Hematopoietic multipotent progenitor cell treated with erythropoietin and hydrocortisone succinate and interleukin-3 and kit ligand, for 8 days (in vitro differentiated cells): ENCODE data around the gene FRMPD1.
"Not testable (repeated sequence)": the region's sequence is repeated elsewhere in the genome, so short reads cannot be mapped to it uniquely, and the experiment has no call there.

Experiments used
- DNase-seq: peaks from one replicate; pipeline ENCODE4 v3.0.0-alpha.2; 2015

The FRMPD1 gene

DNA sequence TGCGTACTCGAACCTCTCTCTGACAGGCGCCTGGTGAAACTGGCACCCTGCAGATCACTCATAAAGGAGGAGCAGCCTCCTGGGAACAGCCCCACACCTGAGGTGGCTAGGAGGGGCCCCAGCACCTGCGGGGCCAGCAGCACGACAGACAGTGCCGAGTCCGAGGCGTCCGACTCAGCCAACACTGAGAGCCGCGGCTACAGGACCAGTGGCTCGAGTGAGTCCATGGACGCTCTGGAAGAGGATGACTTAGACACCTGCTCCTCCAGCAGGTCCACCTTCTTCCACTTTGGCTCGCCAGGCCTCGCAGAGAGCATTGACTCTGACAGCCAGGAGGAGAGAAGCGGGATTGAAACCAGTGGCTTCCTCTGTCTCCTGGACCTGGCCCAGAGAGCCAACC, 89.4 kb downstream of the FRMPD1 start:
- DNase-seq = no peak

DNA sequence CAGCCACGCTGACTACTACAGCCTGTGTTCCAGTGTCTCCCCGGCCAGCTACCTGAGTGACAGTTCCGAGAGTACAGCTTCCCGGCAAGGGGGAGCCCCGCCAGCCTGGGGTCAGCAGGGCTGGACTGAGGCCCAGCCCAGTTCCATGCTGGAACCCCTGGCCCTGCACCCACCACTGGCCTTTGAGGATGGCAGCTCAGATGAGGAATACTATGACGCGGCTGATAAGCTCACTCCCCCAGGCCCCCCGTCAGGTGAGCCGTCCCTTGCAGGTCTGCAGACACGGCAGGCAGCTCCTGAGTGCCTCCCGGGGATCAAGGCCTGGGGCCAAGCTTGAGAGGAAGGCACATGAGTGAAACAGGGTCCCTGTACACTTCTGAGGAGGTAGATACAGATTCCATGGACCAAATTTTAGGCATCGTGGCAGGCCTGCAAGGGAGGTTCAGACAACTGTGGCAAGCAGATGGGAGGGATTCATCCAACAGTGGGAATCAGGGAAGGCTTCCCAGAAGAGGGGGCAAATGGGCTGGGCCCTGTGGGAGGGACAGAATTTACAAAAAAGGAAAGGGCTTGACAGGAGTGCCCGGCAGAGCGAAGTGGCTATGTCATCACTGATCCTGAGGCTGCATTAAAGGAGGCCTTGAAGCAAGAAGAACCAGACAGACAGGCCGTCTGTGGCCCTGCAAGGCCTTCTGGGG, 90.0 kb downstream of the FRMPD1 start:
- no peak for DNase-seq

DNA sequence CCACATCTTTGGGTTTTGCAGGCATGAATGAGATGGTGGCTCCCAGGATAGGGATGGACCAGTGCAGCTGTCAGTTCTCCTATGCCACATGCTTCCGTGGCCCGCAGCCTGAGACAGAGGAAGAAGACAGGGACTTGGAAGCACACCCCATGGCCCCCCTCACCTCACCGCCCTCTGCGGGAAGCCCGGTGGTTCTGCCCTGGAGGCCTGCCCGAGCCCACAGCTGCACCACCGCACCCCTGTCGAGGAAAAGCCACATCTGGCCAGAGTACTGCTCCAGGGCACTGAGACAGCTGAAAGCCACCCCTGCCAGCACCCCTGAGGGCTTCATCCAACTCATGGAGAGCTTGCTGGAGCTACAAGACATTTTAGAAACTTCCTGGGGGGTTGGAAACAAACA, 95.2 kb downstream of the FRMPD1 start:
- no peak for DNase-seq

DNA sequence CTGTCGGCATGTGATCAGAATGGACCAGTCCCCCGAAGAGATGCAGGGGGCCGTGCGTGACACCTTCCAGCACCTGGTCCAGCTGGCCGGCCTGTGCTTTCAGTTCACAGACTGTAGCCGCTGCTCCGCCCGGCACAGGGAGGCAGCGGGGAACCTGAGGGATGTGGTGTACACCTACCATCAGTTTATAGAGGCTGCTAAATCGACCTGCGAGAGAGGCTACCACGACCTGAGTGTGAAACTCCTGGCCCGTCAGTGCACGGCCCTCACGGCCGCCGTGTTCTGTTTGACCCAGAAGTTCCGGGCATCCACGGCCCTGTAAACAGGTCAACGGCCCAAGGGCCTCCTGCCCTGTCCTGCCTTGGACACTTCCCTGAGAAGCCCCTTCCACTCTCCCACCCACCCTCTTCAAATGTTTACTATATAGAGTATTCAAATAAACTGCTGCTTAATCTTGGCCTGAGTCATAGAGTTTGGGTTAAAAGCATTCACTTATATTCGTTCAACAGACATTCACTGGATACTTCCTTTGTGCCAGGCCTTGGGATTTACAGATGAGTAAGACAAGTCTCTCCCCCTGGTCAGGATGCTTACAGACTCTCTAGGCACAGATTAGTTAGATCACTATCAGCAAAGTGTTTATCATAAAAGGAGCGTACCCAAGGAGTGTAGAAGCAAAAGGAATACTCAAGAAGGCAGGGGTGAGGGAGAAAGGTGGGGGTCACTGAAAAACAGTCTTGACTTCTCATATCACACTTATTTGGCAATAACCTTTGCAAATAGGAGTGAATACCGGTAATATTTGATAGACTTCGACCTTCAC, 95.9 kb downstream of the FRMPD1 start:
- no peak for DNase-seq

DNA sequence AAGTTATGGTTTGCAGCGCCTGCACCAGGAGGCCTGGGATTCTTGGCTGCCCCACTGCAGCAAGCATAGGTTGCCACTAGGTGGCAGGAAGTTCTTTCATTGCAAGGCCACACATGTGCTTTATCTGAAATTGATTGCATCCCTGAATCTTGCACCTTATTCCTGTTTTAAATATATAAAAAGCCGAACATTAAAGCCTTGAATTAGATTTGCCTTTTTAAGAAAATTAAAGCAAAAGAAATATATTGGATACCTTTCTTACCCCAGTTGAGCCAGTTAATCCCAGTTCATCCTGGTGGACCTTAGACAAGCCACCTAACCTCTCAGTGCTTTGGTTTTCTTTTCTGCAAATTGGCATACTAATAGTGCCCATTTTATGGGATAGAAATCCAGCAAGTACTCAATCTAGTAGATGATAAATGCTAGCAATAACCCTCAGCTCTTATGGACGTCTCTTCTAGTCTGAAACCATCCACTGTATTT, 96.6 kb downstream of the FRMPD1 start:
- DNase-seq = peak; percentile 79

DNA sequence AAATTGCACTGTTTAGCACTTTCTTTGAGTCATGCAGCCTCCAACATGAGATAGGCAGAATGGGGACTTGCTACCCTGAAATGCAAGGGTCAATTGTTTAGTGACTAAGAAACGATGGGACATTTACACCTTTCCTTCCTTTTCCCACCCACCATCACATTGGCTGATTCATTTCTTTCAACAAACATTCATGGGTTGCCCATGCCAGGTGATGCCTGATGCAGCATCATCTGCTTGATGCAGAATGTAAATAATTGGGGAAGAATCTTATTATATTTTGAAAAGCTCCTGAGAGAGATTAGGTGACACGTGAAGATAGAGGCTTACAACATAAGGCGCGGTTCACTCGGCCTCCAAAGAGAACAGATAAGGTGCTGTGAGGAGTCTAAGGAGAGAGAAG, 98.4 kb downstream of the FRMPD1 start:
- no peak for DNase-seq

DNA sequence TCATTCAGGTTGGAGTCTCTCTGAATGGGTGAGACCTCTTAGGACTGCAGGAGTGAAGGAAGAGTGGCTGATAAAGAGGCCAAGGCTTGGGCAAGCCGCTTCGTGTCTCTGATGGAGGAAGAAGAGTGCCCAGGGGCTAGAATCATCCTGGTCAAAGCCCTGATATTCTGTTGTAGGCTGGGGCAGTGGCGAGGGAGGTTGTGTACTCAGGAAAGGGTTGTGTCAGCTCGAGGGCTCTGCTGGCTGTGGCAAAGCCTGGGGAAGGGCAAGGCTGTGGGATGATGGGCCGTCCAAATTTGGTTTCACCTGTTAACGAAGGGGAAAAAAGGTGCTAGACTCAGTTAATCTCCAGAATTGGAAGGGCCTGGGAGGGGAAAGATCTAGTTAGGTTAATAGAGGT, 100.4 kb downstream of the FRMPD1 start:
- DNase-seq = no peak

DNA sequence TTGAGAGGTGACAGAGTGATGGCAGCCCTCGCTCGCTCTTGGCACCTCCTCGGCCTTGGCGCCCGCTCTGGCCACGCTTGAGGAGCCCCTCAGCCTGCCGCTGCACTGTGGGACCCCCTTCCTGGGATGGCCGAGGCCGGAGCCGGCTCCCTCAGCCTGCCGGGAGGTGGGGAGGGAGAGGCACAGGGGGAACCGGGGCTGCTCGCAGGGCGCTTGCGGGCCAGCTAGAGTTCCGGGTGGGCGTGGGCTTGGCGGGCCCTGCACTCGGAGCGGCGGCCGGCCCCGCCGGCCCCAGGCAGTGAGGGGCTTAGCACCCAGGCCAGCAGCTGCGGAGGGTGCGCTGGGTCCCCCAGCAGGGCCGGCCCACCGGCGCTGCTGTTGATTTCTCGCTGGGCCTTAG, 101.0 kb downstream of the FRMPD1 start:
- not testable (repeated sequence) for DNase-seq

DNA sequence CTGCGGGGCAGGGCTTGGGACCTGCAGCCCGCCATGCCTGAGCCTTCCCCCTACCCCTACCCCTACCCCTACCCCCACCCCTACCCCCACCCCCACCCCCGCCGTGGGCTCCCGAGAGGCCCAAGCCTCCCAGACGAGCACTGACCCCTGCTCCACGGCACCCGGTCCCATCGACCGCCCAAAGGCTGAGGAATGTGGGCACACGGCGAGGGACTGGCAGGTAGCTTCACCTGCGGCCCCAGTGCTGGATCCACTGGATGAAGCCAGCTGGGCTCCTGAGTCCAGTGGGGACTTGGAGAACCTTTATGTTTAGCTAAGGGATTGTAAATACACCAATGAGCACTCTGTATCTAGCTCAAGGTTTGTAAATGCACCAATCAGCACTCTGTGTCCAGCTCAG, 101.4 kb downstream of the FRMPD1 start:
- DNase-seq = not testable (repeated sequence)

DNA sequence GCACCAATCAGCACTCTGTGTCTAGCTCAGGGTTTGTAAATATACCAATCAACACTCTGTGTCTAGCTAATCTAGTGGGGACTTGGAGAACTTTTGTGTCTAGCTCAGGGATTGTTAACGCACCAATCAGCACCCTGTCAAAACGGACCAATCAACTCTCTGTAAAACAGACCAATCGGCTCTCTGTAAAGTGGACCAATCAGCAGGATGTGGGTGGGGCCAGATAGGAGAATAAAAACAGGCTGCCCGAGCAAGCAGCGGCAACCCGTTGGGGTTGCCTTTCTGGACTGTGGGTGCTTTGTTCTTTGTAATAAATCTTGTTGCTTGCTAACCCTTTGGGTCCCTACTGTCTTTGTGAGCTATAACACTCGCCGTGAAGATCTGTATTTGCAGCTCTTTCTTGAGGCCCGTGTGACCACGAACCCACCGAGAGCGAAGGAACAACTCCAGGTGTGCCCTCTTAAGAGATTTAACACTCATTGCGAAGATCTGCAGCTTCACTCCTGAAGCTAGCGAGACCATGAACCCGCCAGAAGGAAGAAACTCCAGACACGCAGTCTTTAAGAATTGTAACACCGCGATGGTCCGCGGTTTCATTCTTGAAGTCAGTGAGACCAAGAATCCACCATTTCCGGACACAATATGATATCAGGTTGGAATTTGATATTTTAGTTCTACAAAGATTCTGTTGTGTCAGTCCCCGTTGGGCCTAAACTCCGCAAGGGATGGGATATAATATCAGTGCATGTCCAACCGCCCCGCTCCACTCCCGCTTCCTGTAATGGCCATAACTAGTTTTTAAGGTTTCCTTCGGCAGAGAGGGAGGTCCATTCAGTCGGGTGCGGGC, 102.1 kb downstream of the FRMPD1 start:
- no peak for DNase-seq

DNA sequence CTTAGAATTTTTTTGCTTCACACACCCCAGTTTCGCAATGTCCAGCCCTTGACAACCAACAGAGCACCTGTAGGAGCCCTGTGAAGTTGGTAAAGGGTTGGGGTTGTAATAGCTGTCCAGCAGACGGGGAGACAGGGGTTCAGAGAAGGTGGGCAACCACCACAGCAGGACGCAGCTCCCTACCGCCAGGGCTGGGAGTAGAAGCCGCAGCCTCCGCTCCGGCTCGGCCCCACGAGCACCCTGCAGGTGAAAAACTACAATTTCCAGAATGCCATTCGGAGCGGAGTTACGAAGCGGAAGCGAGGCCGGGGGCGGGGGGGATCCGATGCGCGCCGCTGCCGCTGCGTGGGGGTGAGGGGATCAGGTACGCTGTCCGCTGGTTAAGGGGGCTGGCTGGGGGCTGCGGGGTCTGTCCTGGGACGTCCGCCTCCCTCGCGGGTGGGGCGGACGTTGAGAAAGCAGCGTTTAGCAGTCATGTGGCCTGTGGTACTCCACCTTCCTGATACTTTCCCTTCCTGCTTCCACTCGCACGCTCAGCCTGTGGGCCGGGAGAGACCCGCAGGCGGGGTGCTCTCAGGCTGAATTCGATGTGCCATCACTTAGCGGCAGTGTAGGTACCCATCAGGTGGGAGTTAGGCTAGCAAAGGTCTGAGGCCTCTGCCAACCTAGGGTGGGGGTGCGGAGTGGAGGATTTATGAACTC, 102.9 kb downstream of the FRMPD1 start, which contains the start of gene TRMT10B:
Gene TRMT10B, plus strand, starts transcription at position 317 of the 702 bp plus-strand sequence. CDS start 8,127 bp downstream, outside the sequence.
- peak; percentile 76 for DNase-seq

DNA sequence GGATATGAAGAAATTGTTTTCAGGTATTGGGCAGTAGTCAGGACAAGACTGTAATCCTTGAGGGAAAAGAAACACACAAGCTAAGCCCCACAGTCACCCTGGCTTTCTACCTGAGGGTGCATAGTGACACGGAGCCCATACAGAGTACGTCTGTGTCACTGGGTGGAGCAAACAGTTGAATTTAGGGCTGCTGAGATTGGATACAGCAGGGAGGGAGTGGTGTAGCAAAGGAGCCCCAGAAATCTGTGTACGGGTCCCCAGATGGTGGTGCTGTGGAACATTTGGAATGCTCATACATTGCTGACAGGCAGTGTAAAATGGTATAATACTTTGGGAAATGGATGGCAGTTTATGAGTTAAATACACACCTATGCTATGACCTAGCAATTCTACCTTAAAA, 108.0 kb downstream of the FRMPD1 start:
- DNase-seq = no peak

DNA sequence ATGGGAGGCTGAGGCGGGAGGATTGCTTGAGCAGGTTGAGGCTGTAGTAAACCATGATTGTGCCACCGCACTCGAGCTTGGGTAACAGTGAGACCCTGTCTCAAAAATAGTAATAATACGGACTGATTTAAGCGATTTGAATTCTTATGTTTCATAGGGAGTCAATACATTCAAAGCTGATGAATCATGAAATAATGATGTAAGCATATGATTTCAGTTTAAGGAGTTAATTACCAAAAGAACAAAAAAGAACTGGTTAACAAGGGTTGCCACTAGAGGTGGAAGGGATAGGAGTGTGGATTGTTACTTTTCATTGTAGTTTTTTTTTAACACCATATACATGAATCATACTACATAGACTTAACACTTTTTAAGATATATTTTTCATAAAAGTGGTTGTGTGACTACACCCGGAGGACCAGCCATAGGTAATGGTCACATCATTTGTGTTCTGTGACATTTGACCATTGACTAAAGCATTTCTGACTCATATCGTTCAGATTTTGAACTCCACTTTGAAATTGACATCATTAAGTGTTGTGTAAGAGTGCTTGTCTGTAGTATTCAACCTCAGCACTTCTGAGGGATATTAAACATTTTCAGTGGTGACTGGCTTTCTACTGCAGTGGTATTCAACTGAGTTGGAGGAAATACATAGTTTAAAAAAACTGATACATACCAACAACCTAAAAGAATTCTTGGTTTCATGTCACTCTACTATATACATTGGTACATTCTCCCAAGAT, 109.8 kb downstream of the FRMPD1 start:
- no peak for DNase-seq

DNA sequence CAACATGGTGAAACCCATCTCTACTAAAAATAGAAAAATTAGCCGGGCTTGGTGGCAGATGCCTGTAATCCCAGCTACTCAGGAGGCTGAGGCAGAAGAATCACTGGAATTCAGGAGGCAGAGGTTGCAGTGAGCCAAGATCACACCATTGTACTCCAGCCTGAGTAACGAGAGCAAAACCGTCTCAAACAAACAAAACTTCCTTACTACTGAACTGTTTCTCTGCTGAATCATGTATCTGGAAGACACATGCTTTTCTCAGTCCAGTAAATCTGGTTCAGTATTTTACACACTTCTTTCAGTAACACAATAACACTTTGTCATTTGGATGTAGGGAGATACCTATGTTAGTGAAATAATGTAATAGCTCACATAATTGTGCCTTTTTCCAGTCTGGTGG, 110.8 kb downstream of the FRMPD1 start:
- DNase-seq = no peak

DNA sequence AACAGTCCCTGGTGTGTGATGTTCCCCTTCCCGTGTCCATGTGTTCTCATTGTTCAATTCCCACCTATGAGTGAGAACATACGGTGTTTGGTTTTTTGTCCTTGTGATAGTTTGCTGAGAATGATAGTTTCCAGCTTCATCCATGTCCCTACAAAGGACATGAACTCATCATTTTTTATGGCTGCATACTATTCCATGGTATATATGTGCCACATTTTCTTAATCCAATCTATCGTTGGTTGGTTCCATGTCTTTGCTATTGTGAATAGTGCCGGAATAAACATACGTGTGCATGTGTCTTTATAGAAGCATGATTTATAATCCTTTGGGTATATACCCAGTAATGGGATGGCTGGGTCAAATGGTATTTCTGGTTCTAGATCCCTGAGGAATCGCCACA, 114.5 kb downstream of the FRMPD1 start:
- DNase-seq = not testable (repeated sequence)

DNA sequence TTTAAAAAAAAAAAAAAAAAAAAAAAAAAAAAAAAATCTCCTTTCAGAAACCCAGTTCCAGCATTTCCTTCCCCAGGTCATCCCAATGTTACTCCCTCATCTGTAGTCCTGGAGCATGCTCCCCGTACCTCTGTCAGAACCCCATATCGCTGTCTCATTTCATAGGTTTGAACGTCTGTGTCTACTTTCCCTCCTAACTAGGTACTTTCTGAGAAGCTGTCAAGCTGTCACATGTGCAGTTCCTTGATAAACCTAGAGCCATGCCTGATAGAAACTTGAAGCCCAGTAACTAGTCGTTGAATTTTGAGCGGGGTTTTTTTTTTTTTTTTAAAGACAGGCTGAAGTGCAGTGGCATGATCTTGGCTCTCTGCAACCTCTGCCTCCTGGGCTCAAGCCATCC, 118.6 kb downstream of the FRMPD1 start:
- peak; percentile 78 for DNase-seq

DNA sequence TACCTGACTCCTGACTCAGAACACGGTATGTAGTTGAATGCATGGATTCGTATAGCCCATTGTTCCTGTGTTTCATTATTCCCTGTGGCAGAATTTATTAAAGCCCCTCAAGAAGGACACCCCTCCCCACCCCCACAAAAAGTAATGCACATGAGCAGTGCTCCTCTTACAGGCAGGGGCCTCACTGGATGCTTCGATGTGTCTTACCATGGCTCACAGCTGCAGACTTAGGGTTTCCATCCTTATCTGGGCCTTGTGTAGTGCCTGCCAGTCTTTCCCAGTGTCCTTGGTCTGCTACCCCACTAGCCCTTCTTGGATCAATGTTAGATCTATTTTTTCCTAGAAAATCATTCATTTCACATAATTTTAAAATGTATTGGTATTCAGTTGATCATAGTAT, 119.2 kb downstream of the FRMPD1 start:
- DNase-seq = no peak

DNA sequence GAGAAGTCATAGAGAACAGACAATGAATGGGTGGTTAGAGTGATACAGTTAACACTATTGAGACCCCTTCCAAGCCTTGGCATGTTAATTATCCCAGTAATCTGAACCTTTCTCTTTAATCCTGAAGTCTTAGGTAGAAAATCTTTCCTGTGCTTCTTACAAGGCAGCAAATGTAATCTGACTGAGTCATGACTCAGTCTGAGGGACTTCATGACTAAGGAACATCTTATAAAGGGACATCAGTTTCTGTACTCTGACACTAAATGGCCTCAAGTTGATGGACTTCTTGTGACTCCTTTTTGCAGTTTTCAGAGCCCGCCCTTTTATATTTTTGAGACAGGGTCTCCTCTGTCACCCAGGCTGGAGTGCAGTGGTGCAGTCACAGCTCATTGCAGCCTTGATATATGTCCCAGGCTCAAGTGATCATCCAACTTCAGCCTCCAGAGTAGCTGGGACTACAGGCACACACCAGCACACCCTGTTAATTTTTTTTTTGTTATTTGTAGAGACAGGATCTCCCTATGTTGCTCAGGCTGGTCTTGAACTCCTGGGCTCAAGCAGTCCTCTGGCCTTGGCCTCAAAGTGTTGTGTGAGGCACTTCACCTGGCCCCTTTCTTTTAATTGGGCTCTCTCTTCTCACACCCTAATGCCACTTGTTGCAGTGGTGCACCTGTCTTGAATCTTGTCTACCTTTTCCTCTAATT, 124.6 kb downstream of the FRMPD1 start:
- DNase-seq = no peak

DNA sequence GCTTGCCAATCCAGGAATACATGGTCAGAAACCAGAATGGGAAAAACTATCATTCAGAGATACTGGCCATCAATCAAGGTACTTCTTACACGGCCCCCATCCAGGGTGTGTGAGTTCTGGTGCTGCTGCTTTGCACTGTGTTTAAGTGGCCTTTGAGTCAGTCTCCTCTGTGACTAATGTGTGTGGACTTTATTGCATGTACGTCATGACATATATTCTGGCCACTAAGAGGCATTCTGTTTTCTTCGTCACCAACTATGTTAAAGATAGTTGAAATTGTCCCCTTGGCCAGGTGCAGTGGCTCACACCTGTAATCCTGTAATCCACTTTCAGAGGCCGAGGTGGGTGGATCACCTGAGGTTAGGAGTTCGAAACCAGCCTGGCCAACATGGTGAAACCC, 125.6 kb downstream of the FRMPD1 start:
- DNase-seq = no peak

DNA sequence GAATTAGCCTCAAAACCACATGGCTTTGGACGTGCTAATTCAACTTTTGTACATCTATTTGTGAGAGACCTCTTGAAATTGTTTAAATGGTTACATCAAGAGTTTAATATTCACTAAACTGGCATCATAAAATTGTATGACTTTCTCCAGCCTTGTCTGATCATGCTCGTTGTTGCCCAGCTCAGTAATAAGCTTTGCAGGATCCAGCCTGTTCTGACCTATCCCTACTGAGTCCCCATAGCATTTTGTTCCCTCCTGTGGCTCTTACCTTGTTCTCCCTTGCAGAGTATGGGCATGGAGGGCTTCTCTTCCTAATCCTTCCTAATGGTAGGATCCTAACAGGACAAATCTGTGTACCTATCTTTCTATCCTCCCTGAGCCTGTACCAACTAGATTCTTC, 127.8 kb downstream of the FRMPD1 start:
- DNase-seq = no peak

DNA sequence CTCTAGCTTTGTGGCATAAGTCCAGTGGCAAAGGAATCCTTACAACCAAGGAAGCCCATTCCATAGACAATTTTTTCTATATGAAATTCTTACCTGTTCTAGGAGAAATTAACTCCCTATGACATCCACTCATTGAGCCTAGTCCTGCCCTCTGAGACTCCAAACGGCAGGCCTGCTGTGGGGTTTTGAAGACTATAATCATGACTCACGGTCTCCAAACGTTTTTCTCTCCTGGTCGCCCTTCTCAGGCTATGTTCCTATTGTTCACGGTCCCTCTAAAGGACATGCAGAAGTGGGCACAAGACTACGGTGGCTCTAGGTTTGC, 133.5 kb downstream of the FRMPD1 start:
- DNase-seq = peak; percentile 25
